Inferior parietal cortex (tissue), 1 donor: ENCODE data around the gene MYO10.
"Not testable (repeated sequence)": the region's sequence is repeated elsewhere in the genome, so short reads cannot be mapped to it uniquely, and the experiment has no call there.

Experiments
- DNase-seq: peaks from one replicate; pipeline ENCODE4 v3.0.0-alpha.2; 2016; ENCODE audit errors: extremely low spot score

Gene MYO10

DNA sequence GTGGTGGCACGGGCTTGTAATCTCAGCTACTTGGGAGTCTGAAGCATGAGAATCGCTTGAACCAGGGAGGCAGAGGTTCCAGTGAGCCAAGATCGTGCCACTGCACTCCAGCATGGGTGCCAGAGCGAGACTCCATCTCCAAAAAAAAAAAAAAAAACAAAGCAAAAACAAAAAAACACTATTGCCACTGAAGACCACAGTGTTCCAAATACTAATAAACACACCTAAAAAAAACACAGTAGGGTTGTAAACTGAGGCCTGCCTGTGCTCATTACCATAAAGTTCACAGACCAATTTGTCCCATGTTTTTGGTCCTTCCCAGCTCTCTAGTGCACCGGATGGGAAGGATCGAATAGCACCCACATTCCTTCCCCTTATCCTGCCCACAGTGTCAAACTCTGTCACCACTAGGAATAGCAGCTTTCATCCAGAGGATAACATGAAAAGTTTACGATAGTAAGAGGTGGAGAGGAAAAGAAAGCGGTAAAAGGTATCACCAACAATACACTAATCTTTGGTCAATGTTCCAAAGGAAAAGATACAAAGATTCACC, 49.2 kb downstream of the MYO10 start:
- DNase-seq = no peak

DNA sequence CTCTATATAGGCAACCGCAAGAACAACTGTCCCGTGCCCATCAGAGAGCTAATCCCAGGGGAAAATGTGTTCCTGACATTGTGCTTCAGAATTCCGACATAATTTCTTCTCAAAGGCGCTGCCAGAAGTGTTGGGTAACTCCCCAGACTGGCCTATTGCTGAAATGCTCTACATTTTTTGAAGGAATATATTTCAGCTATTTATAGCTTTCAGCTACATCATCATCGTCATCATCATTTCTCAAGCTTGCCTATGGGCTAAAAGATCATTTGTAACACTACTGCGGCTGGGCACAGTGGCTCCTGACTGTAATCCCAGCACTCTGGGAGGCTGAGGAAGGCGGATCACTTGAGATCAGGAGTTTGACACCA, 49.7 kb downstream of the MYO10 start:
- no peak for DNase-seq

DNA sequence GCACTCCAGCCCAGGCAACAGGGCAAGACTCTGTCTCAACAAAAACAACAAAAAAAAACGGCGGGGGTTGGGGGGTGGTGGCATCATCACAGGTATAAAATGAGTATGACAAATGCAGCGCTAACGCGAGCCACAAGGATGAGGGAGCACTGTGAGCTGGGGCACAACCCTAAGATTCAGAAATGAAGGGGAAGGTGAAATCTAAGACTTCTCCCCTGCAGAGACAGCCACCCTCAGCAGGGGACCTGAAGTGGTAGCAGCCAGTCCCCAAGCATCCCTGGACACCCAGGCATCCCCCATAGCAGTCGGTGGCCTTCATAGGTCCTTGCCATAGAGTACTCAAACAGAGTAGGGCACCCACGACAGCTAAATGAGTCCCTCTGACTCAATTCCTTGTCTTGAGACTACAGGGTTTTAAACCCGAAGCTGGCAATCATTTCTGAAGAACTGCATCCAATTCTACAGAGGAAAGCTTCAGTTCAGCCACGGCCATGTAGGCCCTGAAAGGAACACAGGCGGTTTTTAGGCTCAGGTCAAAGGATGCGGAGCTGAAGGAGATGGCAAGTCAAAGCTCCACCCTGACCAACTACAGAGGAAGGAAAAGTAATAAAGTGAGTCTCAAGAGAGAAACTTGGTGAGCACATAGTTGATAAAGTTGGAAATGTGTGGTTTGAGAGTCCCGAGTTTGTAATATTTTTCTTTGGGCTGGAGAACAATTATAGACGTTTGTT, 50.3 kb downstream of the MYO10 start:
- no peak for DNase-seq

DNA sequence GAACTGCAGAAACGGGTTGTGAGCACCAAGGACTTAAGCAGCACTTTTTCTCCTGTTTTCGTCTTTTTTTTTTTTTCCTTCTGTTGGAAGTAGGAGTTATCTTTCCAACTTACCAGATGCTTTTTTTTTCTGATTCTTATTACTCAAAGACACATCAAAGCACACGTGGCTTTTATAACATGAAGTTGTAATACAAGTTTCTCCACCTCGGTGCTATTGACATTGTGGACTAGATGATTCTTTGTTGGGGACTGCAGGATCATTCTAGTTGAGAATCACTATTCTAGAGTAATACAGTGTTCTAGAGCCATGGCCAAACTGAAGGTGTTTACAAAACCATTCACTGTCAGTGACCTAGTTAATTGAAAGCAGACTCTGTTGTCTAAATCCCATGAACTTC, 51.5 kb downstream of the MYO10 start:
- no peak for DNase-seq

DNA sequence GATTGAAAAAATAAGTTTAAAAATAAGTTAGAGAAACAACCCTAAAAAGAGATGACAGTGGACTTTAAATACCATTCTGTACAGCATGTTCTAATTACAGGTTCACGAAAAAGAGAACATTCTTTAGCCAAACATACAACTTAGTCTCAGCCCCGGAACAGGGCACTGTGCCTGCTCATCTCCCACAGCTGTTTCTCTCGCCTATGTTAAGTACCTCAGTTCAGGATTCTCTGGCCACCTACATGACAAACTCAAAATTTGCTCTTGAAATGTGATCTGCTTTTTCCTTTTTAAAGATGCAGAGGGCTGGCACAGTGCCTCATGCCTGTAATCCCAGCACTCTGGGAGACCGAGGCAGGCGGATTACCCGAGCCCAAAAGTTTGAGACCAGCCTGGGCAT, 52.3 kb downstream of the MYO10 start:
- DNase-seq = no peak

DNA sequence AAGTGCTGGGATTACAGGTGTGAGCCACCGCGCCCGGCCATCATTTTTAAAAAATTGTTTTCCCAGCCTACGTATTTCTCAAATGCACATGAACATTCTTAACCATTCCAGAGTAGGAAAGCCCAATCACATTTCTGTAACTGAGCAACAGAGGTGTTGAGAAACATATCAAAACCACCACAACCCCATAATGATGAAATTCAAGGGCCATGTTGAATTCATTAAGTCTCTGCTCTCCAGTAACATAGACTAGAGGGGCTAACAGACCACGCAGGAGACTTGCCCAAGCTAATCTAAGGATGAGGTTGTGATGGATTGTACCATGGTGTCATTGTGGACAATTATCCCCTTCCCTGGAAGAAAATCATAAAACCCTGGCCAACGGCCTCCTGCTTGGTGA, 52.9 kb downstream of the MYO10 start:
- DNase-seq = no peak

DNA sequence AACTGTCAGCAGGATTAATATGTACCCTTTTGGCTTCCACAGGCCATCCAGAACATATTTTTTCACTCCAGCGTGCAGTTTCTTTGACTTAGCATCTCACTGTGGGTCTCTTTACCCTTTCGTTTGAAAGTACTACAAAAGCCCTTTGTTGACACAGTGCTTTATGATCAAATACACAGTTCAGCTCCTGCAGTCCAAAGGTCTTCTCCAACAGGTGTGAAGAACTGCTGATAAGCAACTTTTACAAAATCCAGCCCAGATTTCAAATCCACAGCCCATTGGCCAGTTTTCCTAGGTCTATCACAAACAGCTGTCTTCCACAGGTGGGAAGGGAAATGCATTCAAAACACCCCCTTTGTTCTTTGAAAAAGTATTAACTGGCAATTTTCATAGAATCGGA, 54.8 kb downstream of the MYO10 start:
- no peak for DNase-seq

DNA sequence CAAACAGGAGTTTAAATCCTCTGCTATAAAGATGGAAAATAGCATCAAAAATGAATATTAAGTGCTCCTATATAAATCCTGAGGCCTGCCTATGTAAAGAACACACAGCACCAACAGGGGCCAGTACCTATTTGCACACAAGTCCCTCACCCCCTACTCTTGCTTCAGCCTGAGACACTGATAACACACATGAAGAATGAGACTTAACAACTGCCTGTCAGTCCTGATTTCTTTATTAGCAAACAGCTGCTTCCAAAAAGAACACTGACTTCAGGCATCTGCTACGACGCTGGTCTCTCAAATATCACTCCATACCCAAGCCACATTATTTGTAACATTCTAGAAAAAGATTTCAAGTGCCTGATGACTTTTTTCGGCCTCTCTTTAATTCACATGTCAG, 55.5 kb downstream of the MYO10 start:
- DNase-seq = no peak

DNA sequence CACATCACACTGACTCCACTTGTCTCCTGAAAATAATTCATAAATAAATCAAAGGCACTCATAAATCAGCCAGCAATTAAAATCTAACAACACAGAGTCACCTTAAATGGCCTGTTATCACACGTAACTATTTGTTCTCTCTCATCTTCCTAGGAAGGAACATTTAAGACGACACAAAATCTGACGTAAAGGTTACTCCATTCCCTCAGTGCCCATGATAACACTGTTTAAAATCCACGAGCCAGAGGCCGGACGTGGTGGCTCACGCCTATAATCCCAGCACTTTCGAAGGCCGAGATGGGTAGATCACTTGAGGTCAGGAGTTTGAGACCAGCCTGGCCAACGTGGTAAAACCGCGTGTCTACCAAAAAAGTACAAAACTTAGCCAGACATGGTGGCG, 56.4 kb downstream of the MYO10 start:
- no peak for DNase-seq

DNA sequence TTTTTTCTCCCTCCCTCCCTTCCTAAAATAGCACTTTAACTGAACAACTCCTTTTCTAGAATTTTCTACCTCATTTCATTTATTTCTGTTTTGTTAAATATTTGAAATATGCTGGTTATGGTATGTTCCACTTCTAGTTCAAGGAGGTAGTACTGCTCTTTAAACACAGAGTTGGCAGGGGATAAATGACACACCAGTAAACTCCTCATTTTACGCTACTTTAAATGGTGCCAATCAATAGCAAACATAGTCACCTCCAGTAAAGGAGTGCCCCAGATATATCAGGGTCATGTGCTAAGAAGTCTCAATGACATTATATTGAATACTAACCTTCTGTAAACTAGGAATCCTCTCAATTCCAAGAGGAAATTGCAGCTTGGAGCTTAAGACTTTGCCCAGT, 56.9 kb downstream of the MYO10 start:
- DNase-seq = no peak

DNA sequence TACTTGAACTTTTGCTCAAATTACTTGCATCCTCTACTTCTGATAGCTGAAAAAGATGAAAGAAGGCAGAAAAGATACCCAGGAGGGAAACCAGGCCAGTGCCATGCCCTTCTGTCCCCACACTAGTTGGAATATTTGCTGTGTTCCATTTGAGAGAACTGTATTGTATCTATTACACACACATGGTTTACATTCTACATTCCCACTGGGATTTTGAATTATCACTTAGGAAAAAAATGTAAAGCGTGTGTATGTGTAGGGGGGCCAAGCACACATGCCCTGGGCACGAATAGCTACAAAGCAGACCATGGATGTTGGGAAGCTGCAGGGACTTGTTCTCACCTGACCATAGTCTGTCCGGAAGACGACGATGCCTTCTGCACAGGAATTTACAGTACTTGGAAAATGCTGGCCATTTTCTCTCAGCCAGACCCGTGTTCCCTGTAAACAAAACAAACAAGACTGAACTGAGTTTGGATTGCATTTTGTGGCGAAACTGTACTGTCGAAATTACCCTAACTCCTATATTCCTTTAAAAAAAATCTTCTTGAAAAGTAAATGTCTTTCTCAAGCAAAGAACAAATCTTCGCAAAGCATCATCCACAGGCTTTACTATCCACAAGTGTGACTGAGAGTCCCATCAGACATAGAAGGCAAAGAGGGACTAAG, 58.7 kb downstream of the MYO10 start:
- no peak for DNase-seq

DNA sequence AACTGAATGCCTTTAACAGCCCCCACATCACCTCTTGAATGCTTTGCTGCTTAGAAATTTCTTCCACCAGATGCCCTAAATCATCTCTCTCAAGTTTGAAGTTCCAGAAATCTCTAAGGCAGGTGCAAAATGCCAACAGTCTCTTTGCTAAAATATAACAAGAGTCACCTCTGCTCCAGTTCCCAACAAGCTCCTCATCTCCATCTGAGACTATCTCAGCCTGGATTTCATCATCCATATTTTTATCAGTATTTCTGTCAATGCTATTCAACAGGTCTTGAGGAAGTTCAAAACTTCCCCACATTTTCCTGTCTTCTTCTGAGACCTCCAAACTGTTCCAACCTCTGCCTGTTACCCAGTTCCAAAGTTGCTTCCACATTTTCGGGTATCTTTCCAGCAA, 61.7 kb downstream of the MYO10 start:
- DNase-seq = not testable (repeated sequence)

DNA sequence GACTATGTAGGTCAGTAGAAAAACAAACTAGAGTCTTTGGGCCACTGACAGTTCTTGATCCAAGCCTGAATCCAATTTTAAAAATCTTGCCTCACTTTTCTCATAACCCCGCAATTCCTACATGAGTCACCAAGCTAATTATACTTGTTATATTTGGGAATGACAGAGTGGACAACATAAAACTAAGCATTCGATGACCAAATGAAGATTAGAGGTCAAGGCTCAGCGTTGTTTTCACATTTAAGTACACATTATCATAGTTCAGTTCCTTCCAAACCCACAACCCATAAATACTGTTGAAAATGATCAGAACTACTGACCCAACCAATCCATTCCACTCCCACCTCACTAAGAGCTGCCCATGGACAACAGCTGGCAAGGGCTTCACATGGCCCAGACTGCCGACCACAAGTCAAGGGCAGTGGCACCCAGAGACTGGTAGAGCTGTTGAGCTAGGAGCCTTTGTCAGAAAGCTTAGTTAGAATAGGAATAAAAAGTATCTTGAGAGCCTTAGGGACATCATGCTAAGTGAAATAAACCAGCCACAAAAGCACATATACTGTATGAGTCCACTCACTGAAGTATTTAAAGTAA, 64.2 kb downstream of the MYO10 start:
- no peak for DNase-seq

DNA sequence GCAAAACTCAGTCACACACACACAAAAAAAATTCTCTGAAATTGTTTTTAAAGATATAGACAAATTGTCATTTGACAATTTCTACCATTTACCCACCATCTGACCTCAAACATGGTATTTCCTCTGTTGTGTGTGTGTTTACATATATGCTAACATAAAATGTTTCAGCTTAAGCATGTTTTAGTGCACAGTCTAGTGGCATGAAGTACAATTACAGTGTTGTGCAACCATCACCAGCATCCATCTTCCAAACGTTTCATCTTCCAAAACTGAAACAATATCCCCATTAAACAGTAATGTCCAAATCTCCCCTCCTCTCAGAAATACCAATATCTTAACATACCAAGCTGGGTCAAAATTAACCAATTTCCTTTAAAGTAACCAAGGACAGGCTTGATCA, 65.2 kb downstream of the MYO10 start:
- DNase-seq = no peak

DNA sequence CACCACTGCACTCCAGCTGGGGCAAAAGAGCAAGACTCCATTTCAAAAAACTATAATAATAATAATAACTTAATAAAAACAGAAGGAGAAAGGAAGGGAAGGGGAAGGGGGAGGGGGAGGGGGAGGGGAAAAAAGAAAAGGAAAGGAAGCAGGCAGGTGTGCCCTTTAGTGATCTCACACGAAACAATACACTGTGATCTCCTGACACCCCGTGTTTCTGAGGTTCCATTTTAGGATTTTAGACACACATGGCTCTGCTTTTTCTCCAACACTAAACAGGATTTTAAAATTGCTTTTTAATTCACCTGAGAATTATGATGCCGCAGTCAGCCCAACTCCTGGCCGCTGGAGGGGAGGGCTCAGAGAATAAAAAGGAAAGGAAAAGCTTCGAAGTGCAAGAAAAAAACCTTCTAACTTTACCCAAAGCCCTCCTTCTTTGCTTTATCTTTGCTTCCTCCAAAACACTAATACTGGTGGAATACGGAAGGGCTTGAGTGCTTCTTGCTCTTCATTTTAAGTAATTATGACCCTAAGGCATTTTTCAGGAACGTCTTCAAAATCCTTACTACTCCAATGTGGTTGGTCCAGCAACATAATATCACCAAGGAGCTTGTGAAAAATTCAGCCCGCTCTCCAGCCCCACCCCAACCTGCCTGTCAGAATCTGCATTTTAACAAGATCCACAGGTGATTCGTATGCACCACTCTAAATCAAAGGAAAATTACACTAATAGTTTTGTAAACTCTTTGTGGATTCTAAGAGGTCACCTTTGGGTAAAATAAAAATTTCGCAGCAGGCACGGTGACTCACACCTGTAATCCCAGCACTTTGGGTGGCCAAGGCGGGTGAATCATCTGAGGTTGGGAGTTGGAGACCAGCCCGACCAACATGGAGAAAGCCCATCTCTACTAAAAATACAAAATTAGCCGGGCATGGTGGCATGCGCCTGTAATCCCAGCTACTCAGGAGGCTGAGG, 66.0 kb downstream of the MYO10 start:
- DNase-seq = no peak

DNA sequence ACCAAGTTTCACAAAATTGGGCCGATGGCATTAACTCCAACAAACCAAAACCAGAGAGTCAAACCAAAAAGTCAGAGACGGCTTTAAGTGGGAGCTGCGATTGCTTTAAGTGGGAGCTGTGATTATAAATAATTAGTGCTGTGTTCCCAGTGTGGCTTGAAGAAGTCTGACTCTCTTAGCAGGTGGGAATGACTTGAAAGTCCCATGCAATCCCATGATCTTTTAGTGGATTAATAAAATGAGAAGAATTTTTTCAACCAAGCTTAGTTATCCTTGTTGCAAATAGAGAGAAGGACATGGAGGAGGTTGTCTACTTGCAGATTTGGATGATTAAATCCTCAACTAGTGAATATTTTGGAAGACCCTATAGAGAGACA, 68.5 kb downstream of the MYO10 start:
- DNase-seq = no peak

DNA sequence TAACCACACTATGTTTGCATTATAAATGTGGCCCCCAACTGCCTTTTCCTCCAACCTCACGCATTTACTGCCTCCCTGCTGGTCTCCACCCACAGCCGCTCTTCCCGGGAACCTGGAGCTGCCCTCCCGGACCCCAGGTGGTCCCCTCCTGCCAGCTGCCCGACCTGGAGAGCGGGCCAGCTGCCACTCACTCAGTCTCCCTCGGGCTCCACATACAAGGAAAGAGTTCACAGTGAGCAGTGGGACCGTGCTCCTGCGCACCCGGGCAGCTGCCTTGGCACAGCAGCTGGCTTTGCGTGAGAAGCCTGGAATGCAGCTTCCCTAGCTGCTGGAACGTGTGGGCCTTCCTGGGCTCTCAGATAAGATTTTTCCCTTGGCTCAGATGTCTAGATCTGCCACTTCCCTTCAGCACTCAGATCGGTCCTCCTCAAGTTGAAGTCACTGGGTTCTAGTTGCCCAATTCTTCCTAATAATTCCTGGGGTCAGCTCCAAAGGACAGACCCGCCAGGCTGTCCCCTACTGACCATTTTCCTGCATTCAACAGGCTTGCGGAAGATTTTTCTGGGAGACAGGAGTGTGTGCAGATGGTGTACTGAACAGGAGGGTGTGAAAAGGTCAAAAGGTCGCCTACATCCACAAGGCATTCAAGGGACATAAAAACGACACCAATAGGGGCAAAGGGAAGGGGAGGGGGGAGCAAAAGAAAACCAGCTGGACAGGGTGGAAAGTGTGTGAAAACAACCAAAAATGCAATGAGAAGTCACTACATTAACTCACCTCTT, 69.1 kb downstream of the MYO10 start:
- DNase-seq = no peak

DNA sequence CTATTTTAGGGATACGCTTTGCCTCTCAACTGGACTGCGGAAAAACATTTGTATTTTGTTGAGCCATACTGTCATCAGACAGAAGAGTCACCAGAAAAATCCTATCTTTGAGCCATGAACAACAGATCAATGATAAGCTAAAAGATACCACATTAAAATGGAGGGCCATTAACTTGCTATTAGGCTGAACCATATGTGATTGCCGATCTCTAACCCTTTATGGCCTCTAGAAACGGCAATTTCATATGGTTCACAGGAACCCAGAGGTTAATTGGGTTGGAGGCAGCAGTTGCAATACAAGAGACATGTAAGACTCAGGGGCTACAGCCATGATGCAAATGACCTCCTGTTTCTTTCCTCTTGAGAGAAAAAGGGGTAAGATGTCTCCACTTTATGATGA, 69.8 kb downstream of the MYO10 start:
- DNase-seq = no peak

DNA sequence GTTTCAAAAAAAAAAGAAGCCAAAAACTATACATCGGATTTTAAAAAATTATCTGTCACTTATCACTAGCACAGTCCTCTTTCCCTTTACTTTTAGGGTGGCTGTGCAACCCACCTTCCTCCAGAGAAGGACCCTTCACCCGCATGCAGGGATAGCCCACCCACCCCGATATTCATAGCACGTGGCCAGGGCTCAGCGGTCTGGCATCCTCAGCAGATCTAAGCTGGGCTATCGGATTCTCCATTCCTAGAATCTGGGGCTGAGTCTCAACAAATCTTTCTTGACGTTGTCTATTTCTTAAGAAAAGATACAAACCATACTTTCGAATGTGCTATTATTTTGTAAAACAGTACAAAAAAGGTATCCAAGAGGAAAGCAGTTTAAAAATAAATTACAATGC, 70.9 kb downstream of the MYO10 start:
- DNase-seq = no peak

DNA sequence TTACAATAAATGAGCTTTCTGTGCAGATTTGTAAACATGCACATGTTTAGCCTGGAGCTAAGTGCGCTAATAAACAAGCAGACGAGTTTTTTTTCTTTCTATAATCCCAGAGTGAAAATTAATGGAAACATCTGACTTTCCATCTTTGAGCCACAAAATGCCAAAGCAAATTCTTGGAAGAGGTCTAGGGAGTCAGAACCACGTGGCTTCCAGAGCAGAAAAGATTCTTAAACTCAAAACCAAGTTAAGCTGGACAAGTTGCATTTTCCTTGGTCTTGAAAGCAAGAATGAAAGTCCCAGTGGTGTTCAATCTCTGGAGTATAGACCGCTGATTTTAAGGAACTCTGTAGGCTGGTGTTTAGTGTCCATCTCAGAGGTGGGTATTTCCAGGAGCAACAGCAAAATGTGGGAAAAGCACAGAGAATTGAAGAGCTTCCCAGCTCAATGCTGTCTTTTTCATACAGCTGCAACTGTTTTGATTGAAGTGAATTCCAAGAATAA, 71.4 kb downstream of the MYO10 start:
- no peak for DNase-seq

DNA sequence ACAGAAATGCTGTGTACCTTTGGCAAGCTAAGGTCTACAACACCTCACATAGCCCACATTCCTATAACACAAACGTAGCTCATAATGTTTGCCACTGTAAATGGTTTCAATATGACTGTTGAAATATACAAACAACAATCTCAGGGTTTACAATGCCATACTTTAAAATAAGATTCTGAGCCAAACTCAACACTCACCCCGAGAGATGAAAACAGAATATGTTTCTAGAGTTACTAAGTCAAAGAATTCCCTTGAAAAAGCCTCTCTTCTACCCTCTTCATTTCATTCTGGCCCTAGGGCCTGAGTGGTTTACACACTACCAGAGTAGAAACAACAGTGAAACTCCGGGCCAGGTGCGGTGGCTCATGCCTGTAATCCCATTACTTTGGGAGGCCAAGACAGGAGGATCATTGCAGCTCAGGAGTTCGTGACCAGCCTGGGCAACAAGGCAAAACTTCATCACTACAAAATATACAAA, 72.6 kb downstream of the MYO10 start:
- no peak for DNase-seq
